NOMO-1 treated with dmso at 0.1 percent for 144 hours (cell line): ENCODE measurements around the gene ITGA3.

ENCODE experiments used
- DNase-seq: peaks from one replicate; lab custom pipeline; 2025; ENCODE audit not compliant: unreplicated experiment; lab: John Stamatoyannopoulos, UW

Gene ITGA3

DNA sequence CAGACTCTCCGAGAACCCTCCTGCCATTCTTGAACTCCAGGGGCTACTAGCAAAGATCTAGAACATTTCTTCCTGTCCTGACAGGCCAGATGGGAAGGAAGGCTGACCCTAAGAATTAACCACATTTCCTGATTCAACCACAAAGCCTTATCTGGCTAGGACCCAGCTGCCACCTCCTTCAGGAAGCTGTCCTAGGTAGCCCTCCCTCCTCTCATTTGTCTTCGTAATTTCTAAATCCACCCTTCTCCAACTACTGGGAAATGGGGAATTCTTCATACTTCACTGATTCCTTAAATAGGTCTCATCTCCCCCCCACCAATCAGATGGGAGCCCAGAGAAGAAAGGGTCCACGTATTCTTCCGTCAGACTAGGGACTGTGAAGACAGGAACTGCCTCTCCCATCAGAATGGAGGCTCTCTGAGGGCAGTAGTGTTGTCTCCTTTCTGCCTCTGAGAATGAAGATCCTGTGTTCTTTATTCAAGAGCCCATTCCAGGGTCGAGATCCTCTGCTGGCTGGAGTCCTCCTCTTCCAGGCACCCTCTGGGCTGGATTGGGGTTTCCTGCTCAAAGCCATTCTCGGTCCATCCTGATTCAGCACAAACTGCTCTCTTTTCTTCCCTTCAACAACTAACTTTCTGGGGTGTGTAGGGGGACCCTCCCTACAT is 71.9 kb downstream of the ITGA3 start:
- DNase-seq = peak; percentile 39

DNA sequence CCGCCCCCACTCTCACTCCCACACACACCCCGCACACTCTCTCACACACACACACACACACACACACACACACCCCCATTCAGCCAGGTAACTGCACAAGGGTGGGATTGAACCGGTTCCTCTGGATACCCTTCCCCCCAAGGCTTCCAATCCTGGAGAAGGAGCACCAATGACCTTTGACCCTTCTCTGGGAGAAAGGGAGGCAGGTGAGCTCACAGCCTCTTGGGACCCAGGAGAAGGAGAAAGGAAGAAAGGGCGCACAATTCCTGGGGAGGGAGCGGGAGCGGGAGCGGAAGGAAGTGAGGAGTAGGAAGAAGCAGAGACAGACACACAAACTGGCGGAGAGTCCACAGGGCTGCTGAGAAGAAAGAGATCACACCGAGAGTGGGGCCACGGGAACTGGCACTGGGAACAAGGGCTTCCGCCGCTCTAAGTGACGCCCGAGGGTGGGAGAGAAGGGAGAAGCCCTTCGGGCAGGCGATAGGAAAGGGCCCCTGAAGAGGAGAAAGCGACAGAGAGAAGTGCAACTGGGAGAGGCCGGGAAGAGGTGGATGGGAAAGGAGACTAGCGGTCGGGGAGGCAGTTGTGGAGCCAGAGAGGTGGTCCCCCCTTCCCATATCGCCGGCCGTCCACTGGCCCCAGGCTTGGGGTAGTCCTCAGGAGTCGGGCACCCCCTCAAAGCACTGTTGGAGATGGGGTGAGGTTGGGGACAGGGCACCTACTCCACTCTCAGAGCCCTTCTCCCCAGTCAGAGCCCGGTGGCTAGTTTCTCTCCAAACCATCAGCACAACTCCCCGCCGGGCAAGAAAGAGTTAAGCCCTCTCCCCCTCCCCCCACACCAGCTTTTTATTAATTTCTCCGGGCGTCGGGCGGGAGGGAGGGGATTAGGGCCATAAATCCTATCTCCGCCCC is 72.8 kb downstream of the ITGA3 start:
- no peak for DNase-seq

DNA sequence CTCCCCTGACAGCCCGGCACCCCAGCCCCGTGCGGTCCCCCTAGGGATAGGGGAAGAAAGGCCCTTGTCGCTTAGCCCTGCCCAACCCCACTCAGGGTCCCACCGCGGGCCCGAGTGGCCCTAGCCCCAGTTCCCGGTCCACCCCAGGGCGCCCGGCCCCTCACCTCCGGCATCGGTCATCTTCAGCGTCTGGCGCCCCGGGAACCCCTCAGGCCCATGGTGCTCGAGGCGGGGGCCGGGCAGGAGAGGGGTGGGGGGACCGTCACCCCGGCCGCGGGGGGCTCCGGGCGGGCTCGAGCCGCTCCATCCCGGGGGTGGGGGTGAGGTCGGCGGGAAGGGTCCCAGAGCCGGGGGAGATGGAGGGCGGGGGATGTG is 73.4 kb downstream of the ITGA3 start:
- no peak for DNase-seq

DNA sequence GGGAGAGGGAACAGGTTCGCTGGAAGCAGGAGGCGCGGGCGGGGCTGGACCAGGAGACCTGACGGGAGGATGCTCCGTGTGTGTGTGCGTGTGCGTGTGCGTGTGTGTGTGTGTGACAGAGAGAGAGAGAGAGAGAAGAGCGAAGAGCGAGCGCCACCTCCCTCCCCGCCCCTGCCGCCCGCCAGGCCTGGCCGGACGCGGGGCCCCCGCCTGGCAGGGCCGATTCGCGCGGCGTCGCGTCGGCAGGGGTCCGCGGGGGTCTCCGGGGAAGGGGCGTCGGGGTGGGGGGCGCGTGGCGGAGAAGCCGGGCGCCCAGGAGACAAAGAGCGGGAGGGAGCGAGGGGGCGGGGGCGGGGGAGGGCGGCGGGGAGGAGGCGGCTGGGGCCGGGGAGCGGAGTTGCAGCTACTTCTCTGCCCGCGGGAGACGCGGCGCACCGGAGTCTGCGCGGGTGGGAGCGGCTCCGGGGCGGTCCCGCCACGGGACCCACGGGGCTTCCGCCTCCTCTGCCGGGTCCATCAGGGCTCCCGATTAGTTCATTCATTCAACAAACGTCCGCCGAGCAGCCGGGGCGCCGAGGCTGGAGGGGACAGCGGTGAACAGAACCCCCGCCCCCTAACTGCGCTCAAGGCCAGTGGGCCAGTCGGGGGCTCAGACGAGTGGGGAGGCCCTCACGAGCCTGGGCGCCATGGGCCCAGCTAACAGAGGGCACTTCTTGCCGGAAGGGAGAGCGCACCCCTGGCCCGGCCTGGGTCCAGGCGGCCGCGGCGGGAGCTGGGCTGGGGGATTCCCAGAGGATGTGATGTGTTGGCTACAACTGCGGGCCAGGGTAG is 74.0 kb downstream of the ITGA3 start, which contains the start of gene SAMD14:
TSS of gene SAMD14 (minus strand) at position 433 of the 831 bp plus-strand sequence. CDS start 5,201 bp downstream, outside the sequence.
- no peak for DNase-seq

DNA sequence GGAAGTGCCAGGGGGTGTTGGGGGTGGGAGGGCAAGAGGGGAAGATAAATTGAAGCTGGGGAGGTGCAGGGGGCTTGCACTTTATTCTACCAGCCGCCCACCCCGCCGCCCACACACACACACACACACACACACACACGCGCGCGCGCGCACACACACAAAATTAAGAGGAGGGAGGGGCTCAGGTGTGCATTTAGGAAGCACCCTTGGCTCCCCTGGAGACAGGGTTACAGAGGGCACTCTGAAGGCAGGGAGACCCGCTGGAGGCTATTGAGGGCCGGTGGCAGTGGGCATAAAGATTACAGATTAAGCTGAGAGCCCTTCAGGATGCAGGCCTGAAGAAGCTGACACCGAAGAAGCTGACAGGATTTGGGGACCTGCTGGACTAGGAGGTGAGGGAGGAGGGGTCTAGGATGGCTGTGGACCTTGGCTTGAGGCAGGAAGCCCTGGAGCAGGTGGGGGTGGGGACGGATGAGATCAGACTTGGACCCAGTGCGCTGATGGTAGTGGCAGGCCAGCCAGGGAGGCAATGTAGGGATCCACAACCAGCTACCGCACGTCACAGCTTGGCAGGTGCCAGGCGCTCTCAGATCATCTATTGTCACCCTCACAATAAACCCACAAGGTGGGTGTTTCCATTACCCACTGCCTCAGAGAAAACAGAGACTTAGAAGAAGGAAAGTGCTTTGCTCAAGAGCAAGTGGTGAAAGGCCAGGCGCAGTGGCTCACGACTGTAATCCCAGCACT is 74.8 kb downstream of the ITGA3 start:
- no peak for DNase-seq

DNA sequence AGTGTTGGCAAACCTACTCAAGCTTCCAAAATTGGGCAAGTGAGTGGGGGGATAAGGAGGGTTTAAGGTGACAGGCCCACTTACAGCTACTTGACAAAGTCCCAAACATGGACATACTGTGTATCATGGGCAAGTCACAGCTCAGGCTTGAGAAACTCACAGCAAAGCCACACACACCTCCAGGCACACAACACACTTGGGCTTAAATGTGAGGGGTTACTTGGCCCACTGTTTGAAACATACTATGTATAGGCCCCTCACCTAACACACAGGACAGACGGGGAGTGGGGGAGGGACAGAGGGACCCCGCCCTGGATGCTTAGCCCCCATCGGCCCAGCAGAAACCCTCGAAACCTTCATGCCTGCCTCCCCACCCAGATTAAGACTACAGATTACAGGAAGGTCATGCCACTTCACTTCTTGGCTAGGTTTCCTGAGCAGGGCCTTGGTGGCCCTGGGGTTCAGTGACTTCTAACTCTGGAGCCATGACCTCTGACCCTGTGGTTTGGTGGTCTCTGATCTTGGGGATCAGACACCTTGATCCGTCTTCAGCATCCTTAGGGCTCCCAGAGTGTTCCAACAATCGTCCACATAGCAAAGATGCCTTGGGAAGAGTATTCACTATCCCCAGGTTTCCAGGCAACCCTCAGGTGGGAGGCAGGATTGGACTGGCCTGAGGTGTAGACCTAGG is 76.3 kb downstream of the ITGA3 start:
- DNase-seq = no peak

DNA sequence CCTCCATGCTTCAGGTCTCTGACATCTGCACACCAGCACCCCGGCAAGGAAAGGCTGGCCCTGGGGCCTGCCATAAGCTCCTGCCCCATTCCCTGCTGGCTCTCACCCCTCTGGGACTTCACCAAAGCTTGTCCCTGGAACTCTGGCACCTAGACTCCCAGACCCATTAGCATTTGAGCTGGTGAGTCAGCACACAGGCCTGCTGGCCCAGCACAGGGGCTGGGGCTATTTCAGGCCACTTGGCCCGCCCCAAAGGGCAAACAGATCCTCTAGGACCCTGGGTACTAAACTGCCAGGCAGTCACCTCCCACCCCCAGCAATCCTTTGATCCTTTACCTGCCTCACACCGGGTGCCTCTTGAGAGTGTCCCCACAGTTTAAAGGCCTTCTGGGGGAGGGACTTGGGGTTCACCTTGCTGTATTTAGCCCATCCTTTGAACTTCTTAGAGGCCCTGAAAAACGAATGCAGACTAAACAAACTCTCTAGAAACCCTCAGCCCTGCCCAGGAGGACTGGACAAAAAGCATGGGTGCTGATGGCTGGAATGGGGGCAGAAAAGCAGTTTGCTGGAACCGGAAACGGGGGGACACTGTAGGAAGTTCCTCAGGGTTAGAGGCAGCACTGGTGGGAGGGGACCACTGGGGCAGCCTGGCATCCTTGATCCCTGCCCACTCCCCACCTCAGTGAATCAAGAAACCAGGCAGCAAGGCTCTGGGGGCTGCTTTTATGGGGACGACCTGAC is 77.3 kb downstream of the ITGA3 start:
- DNase-seq = no peak

DNA sequence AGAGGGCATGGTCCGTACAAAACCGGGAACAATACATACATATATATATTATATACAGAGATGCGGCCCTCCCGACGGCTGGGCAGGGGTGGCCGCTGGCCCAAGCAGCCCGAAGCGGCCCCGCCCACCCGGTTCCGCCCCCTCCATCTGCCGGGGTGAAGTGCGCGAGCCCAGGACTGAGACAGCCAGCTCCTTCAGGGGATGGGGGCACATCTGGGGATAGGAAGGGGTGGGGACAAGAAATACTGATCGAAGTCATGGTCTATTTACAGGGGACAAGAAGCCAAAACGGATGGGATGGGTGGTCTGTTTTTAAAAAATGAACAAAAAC is 77.8 kb downstream of the ITGA3 start:
- no peak for DNase-seq

DNA sequence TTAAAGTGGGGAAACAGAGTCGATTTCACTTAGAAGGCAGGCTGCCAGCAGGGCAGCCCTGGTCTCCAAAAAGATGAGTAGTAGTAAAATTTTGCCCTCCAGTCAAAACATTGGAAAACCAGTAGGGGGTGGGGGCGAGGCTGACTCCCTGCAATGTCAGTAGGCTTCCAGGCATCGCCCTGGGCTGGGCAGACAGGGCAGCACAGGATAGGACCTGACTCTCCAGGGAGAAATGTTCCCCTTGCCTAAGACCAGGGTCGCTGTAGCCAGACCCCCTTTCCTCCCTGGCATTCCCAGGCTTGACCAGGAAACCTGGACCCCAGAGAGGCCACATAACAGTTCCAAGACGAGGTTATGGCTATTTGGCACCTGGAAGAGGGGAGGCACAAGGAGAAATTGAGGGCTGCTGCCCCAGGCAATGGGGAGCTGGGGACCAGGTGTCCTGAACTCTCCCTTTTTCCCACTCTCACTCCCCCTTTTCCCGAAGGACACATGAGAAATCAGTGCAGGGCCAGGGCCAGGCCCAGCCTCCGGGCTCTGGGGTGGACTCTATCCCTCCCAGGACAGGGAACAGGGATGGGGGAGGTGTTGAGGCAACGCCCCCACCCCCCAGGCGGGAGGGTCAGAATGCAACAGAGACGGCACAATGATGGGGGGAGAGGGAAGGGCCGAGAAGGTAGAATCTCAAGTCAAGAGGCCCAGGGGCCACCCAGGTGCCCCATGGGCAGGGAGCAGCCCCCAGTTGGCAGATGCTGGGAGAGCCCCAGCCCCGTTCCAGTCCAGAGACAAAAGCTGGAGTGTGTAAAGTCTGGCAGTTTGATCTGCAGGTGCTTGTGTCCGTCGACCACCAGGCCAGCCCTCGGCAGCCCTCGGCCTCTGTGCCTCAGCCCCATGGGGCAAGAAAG is 78.5 kb downstream of the ITGA3 start:
- no peak for DNase-seq

DNA sequence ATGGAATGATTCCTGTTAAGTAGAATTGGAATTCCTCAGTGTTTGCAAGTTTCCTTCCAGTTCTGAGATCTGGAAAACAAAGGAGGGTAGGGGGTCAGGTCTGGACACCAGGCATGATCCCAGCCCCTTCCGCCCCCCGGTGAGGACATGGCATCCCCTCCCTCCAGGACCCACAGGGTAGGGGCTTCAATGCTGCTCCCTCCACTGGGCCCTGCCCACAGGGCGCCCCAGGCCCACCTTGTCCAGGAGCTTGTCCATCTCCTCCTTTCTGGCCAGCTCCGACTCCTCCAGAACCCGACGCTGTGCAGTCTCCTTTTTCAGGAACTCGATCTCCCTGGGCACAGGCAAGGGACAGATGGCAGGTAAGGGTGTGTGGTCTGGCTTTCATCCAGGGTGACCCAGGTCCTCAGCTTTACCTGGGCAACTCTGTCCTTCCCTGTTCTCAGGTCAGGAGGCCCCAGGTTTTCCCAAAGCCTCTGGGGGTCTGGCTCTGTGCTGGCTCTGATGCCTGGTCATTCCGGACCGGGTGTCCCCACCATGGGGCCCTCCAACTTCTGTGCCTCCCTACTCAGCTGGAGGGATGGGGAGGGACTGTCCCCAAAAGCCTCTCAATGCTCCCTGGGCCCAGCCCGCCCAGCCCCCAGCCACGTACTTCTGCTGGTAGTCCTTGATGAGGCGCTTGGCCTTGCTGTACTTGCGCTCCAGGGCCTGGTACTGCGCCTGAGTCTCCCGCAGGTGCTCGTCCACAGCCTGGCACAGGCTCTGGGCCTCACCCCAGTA is 79.6 kb downstream of the ITGA3 start:
- DNase-seq = no peak

DNA sequence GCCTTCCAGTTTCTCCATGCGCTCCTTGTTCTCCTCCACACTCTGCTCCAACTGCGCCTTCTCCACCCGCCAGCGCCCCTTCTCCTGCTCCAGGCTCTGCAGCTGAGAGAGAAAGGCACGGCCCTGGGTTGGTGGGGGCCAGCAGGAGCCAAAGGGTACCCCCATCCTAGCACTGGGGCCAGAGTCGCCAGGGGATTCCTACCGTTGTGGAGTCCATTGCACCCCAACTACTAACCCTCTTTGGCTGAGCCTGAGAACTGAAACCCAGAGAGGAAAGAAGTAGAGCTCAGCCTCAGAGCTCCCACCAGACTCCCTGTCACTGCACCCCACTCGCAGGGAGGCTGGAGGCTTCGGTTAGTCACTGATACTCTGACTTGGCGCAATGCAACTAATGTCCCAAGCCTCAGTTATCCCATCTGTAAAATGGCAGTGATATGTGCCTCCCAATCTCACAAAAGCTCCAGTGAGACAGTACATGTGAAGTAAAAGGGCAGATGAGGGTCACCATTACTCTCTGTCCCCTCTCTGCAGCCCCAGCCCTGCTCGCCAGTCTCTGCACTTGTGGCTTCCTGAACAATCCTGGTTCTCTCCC is 80.3 kb downstream of the ITGA3 start:
- DNase-seq = no peak

DNA sequence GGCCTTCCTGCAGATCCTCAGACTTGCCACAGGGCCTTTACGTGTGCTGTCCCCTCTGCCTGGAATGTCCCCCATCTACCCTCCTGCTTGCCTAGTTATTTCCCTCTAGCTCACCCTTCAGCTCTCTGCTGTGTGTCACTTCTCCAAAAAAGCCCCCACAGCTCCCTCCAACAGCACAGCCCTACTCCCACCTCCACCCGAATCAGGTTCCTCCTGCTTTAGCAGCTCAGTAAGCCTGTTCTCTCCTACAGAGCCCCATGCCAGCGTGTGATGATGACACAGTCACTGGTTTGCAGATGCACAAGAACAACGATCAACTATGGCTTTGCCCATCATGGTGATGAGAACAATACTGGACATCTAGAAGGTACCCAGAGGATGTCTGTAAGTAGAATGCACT is 81.1 kb downstream of the ITGA3 start:
- DNase-seq = no peak

DNA sequence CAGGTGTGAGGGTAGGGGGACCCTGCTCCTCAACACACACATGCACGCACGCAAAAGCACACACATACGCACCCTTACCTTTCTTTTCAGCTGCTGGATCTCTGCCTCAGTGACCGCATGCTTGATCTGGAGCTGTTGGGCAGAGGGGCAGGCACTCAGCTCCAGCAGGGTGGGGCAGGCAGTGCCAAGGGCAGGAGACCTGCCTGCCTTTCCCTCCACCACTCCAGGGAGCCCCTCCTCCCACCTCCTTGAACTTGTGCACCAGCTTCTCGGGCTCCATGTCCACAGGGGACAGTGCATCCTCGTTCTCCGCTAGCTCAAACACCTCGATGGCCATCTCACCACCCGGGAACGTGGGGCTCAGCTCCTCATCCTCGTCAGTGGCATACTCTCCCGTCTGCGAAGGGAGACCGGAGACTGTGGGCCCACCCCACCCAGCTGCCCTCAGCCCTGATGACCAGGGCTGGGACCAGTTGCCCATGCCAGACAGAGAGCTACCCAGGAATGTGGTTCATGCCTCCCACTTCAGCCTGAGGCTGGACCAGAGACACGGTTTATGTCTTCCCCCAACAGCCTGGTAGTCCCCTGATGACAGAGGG is 83.4 kb downstream of the ITGA3 start:
- DNase-seq = no peak
